ENCODE data around the gene ANKRD11.
"Not testable (repeated sequence)": the region's sequence is repeated elsewhere in the genome, so short reads cannot be mapped to it uniquely, and the experiment has no call there.

Gene ANKRD11

GRCh38 chr16:89269805-89270665 lies 220.3 kb downstream of the ANKRD11 start:
- no peaks in the 10 kb centered on the region for H4K20me1 ChIP-seq (ENCODE audit: insufficient read depth, low read length, poor library complexity, severe bottlenecking)
- H3K4me2 ChIP-seq (ENCODE audit: low read depth, low read length, poor library complexity, severe bottlenecking), result no peak overlapping the region
- H3F3A ChIP-seq (ENCODE audit: low read depth), result no peaks in the 10 kb centered on the region
- H3K27me3 ChIP-seq (ENCODE audit: insufficient read depth, low read length, poor library complexity, severe bottlenecking), result no peaks in the 10 kb centered on the region
- no peak overlapping the region for H3K9ac ChIP-seq (ENCODE audit: low read depth, low read length, poor library complexity, severe bottlenecking)
- H2AFZ ChIP-seq (ENCODE audit: low read length), result no peak overlapping the region
- H3K79me2 ChIP-seq (ENCODE audit: insufficient read depth, low read length), result no peaks in the 10 kb centered on the region
- no peaks in the 10 kb centered on the region for H3K4me1 ChIP-seq (ENCODE audit: insufficient read depth, low read length, poor library complexity, severe bottlenecking)
- H3K4me3 ChIP-seq (ENCODE audit: low read length, poor library complexity, severe bottlenecking), result no peak overlapping the region
- no peaks in the 10 kb centered on the region for H3K9me2 ChIP-seq (replicated peaks; ENCODE audit: low read depth, low read length)
- no peaks in the 10 kb centered on the region for H3K9me3 ChIP-seq (ENCODE audit: insufficient read depth, low read depth, low read length)
- TF ChIP-seq EZH2phosphoT487 (IDR thresholded peaks at IDR 0.05; ENCODE audit: borderline replicate concordance) (no peak), CTCF (conservative IDR thresholded peaks at IDR 0.05; ENCODE audit: low read length) (no peak)
- peaks cover 16% of the 10 kb centered on the region; the same call in 1 of the 2 replicates for H3K36me3 ChIP-seq (ENCODE audit: insufficient read depth, low read length)

- H3K79me2 ChIP-seq (ENCODE audit: insufficient read depth, low read length), result no peaks in the 10 kb centered on the region
- no peak overlapping the region for H3K4me3 ChIP-seq (ENCODE audit: low read length, poor library complexity, severe bottlenecking)
- H3K27me3 ChIP-seq (ENCODE audit: insufficient read depth, low read length, poor library complexity, severe bottlenecking), result no peaks in the 10 kb centered on the region
- no peaks in the 10 kb centered on the region for H3K4me1 ChIP-seq (ENCODE audit: insufficient read depth, low read length, poor library complexity, severe bottlenecking)
- no peaks in the 10 kb centered on the region for H4K20me1 ChIP-seq (ENCODE audit: insufficient read depth, low read length, poor library complexity, severe bottlenecking)
- no peak overlapping the region for H3K4me2 ChIP-seq (ENCODE audit: low read depth, low read length, poor library complexity, severe bottlenecking)
- no peak overlapping the region for H3K9ac ChIP-seq (ENCODE audit: low read depth, low read length, poor library complexity, severe bottlenecking)
- no peaks in the 10 kb centered on the region for H3K9me3 ChIP-seq (ENCODE audit: insufficient read depth, low read depth, low read length)
- H3F3A ChIP-seq (ENCODE audit: low read depth), result no peaks in the 10 kb centered on the region
- peaks cover 11% of the 10 kb centered on the region; the same call in 1 of the 2 replicates for H3K36me3 ChIP-seq (ENCODE audit: insufficient read depth, low read length)
- H3K9me2 ChIP-seq (replicated peaks; ENCODE audit: low read depth, low read length), result no peaks in the 10 kb centered on the region
- TF ChIP-seq EZH2phosphoT487 (IDR thresholded peaks at IDR 0.05; ENCODE audit: borderline replicate concordance) (no peak), CTCF (conservative IDR thresholded peaks at IDR 0.05; ENCODE audit: low read length) (no peak)
- no peak overlapping the region for H2AFZ ChIP-seq (ENCODE audit: low read length)
Observed at GRCh38 chr16:89268987-89269735, 221.2 kb downstream of the ANKRD11 start.

GRCh38 chr16:89268585-89268984 lies 221.8 kb downstream of the ANKRD11 start:
- no peak for TF ChIP-seq CTCF (conservative IDR thresholded peaks at IDR 0.05; ENCODE audit: low read length)
- Histone ChIP-seq H3K27me3 (ENCODE audit: insufficient read depth, low read length, poor library complexity, severe bottlenecking) (no peaks in the 10 kb centered on the region), H3K79me2 (ENCODE audit: insufficient read depth, low read length) (no peaks in the 10 kb centered on the region), H3K4me2 (ENCODE audit: low read depth, low read length, poor library complexity, severe bottlenecking) (no peak overlapping the region), H3K4me3 (ENCODE audit: low read length, poor library complexity, severe bottlenecking) (no peak overlapping the region), H4K20me1 (ENCODE audit: insufficient read depth, low read length, poor library complexity, severe bottlenecking) (no peaks in the 10 kb centered on the region), H3K9ac (ENCODE audit: low read depth, low read length, poor library complexity, severe bottlenecking) (no peak overlapping the region), H2AFZ (ENCODE audit: low read length) (no peak overlapping the region), H3F3A (ENCODE audit: low read depth) (no peaks in the 10 kb centered on the region), H3K36me3 (ENCODE audit: insufficient read depth, low read length) (peaks cover 9% of the 10 kb centered on the region; the same call in 1 of the 2 replicates), H3K4me1 (ENCODE audit: insufficient read depth, low read length, poor library complexity, severe bottlenecking) (no peaks in the 10 kb centered on the region), H3K9me3 (ENCODE audit: insufficient read depth, low read depth, low read length) (no peaks in the 10 kb centered on the region), H3K9me2 (replicated peaks; ENCODE audit: low read depth, low read length) (no peaks in the 10 kb centered on the region)

- not testable (repeated sequence) for H3K79me2 ChIP-seq (ENCODE audit: insufficient read depth, low read length); H3K27me3 ChIP-seq (ENCODE audit: insufficient read depth, low read length, poor library complexity, severe bottlenecking); H3K36me3 ChIP-seq (ENCODE audit: insufficient read depth, low read length); H3K9me3 ChIP-seq (ENCODE audit: insufficient read depth, low read depth, low read length); H3K9ac ChIP-seq (ENCODE audit: low read depth, low read length, poor library complexity, severe bottlenecking); H3F3A ChIP-seq (ENCODE audit: low read depth); H3K4me1 ChIP-seq (ENCODE audit: insufficient read depth, low read length, poor library complexity, severe bottlenecking); H3K4me2 ChIP-seq (ENCODE audit: low read depth, low read length, poor library complexity, severe bottlenecking); H2AFZ ChIP-seq (ENCODE audit: low read length); H3K9me2 ChIP-seq (replicated peaks; ENCODE audit: low read depth, low read length); H4K20me1 ChIP-seq (ENCODE audit: insufficient read depth, low read length, poor library complexity, severe bottlenecking); H3K4me3 ChIP-seq (ENCODE audit: low read length, poor library complexity, severe bottlenecking)
Observed at GRCh38 chr16:89267746-89268145, 222.6 kb downstream of the ANKRD11 start.

Measured in Loucy (cell line).